Mesenchymal stem cell (in vitro differentiated cells and primary cell): ENCODE measurements around the gene ITIH5.
"Not testable (repeated sequence)": the region's sequence is repeated elsewhere in the genome, so short reads cannot be mapped to it uniquely, and the experiment has no call there.

ENCODE experiments used
- DNase-seq: peaks from one replicate; pipeline ENCODE4 v3.0.0-alpha.2; 2013
- H2AFZ ChIP-seq: one replicate; pipeline ENCODE4 v1.6.1; 2013; ENCODE audit warnings: low read depth, mild to moderate bottlenecking, control low read depth, inconsistent platforms, low read length, moderate library complexity
- H2AK5ac ChIP-seq: 2 replicates; pipeline ENCODE4 v1.6.1; 2013; ENCODE audit warnings: low read length, moderate library complexity, mild to moderate bottlenecking, inconsistent platforms; ENCODE audit not compliant: severe bottlenecking
- H2BK120ac ChIP-seq: one replicate; pipeline ENCODE4 v1.6.1; 2013; ENCODE audit warnings: low read depth, mild to moderate bottlenecking, inconsistent platforms, low read length, moderate library complexity
- H2BK12ac ChIP-seq, 2 experiments: one replicate each; pipeline ENCODE4 v1.6.1; 2013; ENCODE audit warnings: inconsistent platforms in 2 of 2, low read length in 2 of 2, mild to moderate bottlenecking in 2 of 2, moderate library complexity in 2 of 2, control low read depth in 1 of 2
- H2BK15ac ChIP-seq: one replicate; pipeline ENCODE4 v1.6.1; 2013; ENCODE audit warnings: mild to moderate bottlenecking, low read depth, inconsistent platforms; ENCODE audit not compliant: poor library complexity, severe bottlenecking
- H2BK5ac ChIP-seq: 2 replicates; pipeline ENCODE4 v1.6.1; 2013; ENCODE audit warnings: low read depth, mild to moderate bottlenecking, low read length, control low read depth, inconsistent platforms; ENCODE audit not compliant: poor library complexity, severe bottlenecking
- H3K14ac ChIP-seq, 2 experiments: one replicate each; pipeline ENCODE4 v1.6.1; 2013; ENCODE audit warnings: inconsistent platforms in 2 of 2, low read length in 2 of 2, control low read depth in 1 of 2, mild to moderate bottlenecking in 1 of 2, moderate library complexity in 1 of 2
- H3K18ac ChIP-seq, 2 experiments: one replicate each; pipeline ENCODE4 v1.6.1; 2013; ENCODE audit warnings: inconsistent platforms in 2 of 2, low read length in 2 of 2, control low read depth in 1 of 2, low read depth in 1 of 2, mild to moderate bottlenecking in 1 of 2
- H3K23ac ChIP-seq, 2 experiments: one replicate each; pipeline ENCODE4 v1.6.1; 2013; ENCODE audit warnings: inconsistent platforms in 2 of 2, low read length in 2 of 2, mild to moderate bottlenecking in 2 of 2, moderate library complexity in 2 of 2, control low read depth in 1 of 2
- H3K27ac ChIP-seq: 2 replicates; pipeline ENCODE4 v1.5.1; 2013; ENCODE audit warnings: mild to moderate bottlenecking, moderate library complexity, low read length, control low read depth, inconsistent platforms; ENCODE audit not compliant: poor library complexity, severe bottlenecking
- H3K27me3 ChIP-seq, 2 experiments: 2 replicates each; pipeline versions ENCODE4 v1.6.1 to v1.7.0; 2013; ENCODE audit warnings: low read length in 2 of 2, mild to moderate bottlenecking in 2 of 2, moderate library complexity in 2 of 2, control low read depth in 1 of 2, inconsistent platforms in 1 of 2; ENCODE audit not compliant: control insufficient read depth in 1 of 2, insufficient read depth in 1 of 2
- H3K36me3 ChIP-seq, 2 experiments: 2 replicates each; pipeline versions ENCODE4 v1.6.1 to v1.7.0; 2013; ENCODE audit warnings: low read length in 2 of 2, control low read depth in 1 of 2, inconsistent platforms in 1 of 2, low read depth in 1 of 2, mild to moderate bottlenecking in 1 of 2; ENCODE audit not compliant: insufficient read depth in 2 of 2, control insufficient read depth in 1 of 2
- H3K4ac ChIP-seq, 2 experiments: one replicate each; pipeline ENCODE4 v1.6.1; 2013; ENCODE audit warnings: inconsistent platforms in 2 of 2, low read length in 2 of 2, mild to moderate bottlenecking in 2 of 2, moderate library complexity in 2 of 2, control low read depth in 1 of 2, low read depth in 1 of 2
- H3K4me1 ChIP-seq: 2 replicates; pipeline ENCODE4 v1.6.1; 2013; ENCODE audit warnings: low read depth, low read length, control low read depth; ENCODE audit not compliant: control insufficient read depth, insufficient read depth
- H3K4me2 ChIP-seq: 2 replicates; pipeline ENCODE4 v1.6.1; 2013; ENCODE audit warnings: low read length, mild to moderate bottlenecking, inconsistent platforms; ENCODE audit not compliant: poor library complexity, severe bottlenecking
- H3K4me3 ChIP-seq, 2 experiments: 2 replicates each; pipeline versions ENCODE4 v1.5.1 to v1.7.0; 2013; ENCODE audit warnings: low read length in 2 of 2, mild to moderate bottlenecking in 2 of 2, control low read depth in 1 of 2, low read depth in 1 of 2; ENCODE audit not compliant: insufficient read depth in 1 of 2
- H3K79me1 ChIP-seq: replicated peaks from 2 replicates; pipeline ENCODE4 v1.6.1; 2013; ENCODE audit warnings: mild to moderate bottlenecking, control low read depth, low read length, inconsistent platforms; ENCODE audit not compliant: poor library complexity, severe bottlenecking
- H3K9ac ChIP-seq: 2 replicates; pipeline ENCODE4 v1.7.0; 2013; ENCODE audit warnings: mild to moderate bottlenecking, low read length, moderate library complexity
- H3K9me3 ChIP-seq: 2 replicates; pipeline ENCODE4 v1.7.0; 2013; ENCODE audit warnings: mild to moderate bottlenecking, low read length; ENCODE audit not compliant: control insufficient read depth
- H4K8ac ChIP-seq: one replicate; pipeline ENCODE4 v1.6.1; 2013; ENCODE audit warnings: inconsistent platforms, mild to moderate bottlenecking, low read length, moderate library complexity
- H4K91ac ChIP-seq: one replicate; pipeline ENCODE4 v1.6.1; 2013; ENCODE audit warnings: mild to moderate bottlenecking, low read length, inconsistent platforms
- WGBS: methylation state at CpG from one replicate; pipeline ENCODE4 v1.1.7; 2013; ENCODE audit warnings: mixed read lengths; 5-methylcytosine and 5-hydroxymethylcytosine counted together

Gene ITIH5

DNA sequence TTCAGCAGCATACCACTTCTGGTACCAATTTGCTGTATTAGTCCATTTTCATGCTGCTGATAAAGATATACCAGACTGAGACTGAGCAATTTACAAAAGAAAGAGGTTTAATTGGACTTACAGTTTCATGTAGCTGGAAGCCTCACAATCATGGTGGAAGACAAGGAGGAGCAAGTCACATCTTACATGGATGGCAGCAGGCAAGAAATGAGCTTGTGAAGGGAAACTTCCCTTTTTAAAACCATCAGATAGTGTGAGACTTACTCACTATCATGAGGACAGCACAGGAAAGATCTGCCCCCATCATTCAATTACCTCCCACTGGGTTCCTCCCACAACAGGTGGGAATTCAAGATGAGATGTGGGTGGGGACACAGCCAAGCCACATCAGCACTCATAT lies 26.4 kb upstream of the ITIH5 start:
- H3K36me3 ChIP-seq, H2BK15ac ChIP-seq, H3K14ac ChIP-seq, H3K4me3 ChIP-seq, H3K9ac ChIP-seq, H3K27ac ChIP-seq, H2BK120ac ChIP-seq, H2AFZ ChIP-seq, H2BK5ac ChIP-seq, H4K8ac ChIP-seq, H3K9me3 ChIP-seq, H2AK5ac ChIP-seq, H3K4me2 ChIP-seq, H3K4ac ChIP-seq, DNase-seq, H2BK12ac ChIP-seq, H3K18ac ChIP-seq, H3K79me1 ChIP-seq, H3K23ac ChIP-seq, H3K4me1 ChIP-seq, H4K91ac ChIP-seq, H3K27me3 ChIP-seq: not testable (repeated sequence)

DNA sequence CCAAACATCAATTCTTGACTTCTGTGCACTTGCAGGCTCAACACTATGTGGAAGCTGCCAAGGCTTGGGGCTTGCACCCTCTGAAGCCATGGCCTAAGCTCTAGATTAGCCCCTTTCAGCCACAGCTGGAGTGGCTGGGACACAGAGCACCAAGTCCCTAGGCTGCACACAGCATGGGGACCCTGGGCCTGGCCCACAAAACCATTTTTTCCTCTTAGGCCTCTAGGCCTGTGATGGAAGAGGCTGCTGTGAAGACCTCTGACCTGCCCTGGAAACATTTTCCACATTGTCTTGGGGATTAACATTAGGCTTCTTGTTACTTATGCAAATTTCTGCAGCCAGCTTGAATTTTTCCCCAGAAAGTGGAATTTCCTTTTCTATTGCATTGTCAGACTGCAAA lies 25.6 kb upstream of the ITIH5 start:
- H3K9ac ChIP-seq, H3K4ac ChIP-seq, H3K36me3 ChIP-seq, DNase-seq, H4K8ac ChIP-seq, H2AK5ac ChIP-seq, H4K91ac ChIP-seq, H3K9me3 ChIP-seq, H3K18ac ChIP-seq, H2BK120ac ChIP-seq, H3K79me1 ChIP-seq, H2BK5ac ChIP-seq, H3K14ac ChIP-seq, H2AFZ ChIP-seq, H2BK15ac ChIP-seq, H3K4me3 ChIP-seq, H3K27me3 ChIP-seq, H3K23ac ChIP-seq, H3K4me2 ChIP-seq, H3K27ac ChIP-seq, H3K4me1 ChIP-seq, H2BK12ac ChIP-seq: not testable (repeated sequence)

DNA sequence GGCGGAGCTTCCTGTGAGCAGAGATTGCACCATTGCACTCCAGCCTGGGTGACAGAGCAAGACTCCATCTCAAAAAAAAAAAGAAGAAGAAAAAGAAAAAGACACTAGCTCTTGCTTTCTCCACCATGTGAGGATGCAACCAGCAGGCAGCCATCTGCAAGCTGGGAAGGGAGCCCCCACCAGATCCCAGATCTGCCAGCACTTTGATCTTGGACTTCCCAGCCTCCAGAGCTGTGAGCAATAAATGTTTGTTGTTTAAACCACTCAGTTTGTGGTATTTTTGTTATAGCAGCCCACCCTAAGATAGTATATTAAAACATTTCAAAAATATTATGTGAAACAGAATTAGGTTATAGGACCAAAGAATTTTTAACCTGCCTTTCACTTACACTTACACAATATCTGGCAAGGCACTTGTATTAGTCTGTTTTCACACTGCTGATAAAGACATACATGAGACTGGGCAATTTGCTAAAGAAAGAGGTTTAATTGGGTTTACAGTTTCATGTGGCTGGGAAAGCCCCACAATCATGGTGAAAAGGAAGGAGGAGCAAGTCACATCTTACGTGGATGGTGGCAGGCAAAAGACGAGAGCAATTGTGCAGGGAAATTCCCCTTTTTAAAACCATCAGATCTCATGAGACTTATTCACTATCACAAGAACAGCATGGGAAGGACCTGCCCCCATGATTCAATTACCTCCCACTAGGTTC lies 24.3 kb upstream of the ITIH5 start:
- not testable (repeated sequence) for H3K14ac ChIP-seq, H2BK12ac ChIP-seq, H3K4me2 ChIP-seq, H2BK120ac ChIP-seq, H2BK5ac ChIP-seq, H3K9ac ChIP-seq, H3K36me3 ChIP-seq, H2AK5ac ChIP-seq, H2AFZ ChIP-seq, H4K91ac ChIP-seq, H3K23ac ChIP-seq, H3K27me3 ChIP-seq, H3K4ac ChIP-seq, H3K4me1 ChIP-seq, H3K9me3 ChIP-seq, H2BK15ac ChIP-seq, DNase-seq, H3K27ac ChIP-seq, H3K4me3 ChIP-seq, H3K18ac ChIP-seq, H4K8ac ChIP-seq, H3K79me1 ChIP-seq
- WGBS = 75% methylated on average over 2 of the region's 3 CpGs

GRCh38 chr10:7689591-7689990 lies 22.8 kb upstream of the ITIH5 start:
- Histone ChIP-seq H3K4me3 (no peak overlapping the region), H3K36me3 (no peaks in the 10 kb centered on the region), H2BK120ac (no peak overlapping the region), H2BK15ac (no peak overlapping the region), H3K9ac (no peak overlapping the region), H3K23ac (no peak overlapping the region), H2BK12ac (no peak overlapping the region), H2AK5ac (no peak overlapping the region), H3K14ac (peak overlapping the region in 1 of 2 experiments; percentile 55), H3K27me3 (peaks cover 0 to 14% of the 10 kb centered on the region in 2 experiments), H3K79me1 (no peaks in the 10 kb centered on the region), H3K9me3 (no peaks in the 10 kb centered on the region), H2BK5ac (no peak overlapping the region), H3K27ac (no peak overlapping the region), H3K4me2 (no peak overlapping the region), H3K18ac (no peak overlapping the region), H4K91ac (no peak overlapping the region), H3K4ac (no peak overlapping the region), H2AFZ (no peak overlapping the region), H4K8ac (no peak overlapping the region), H3K4me1 (no peaks in the 10 kb centered on the region)
- no peak for DNase-seq
